Measurements from ENCODE around the gene KAZN.

The KAZN gene

GRCh38 chr1:14872762-14873161, 274.3 kb downstream of the KAZN start:
- DNase-seq = no peak

GRCh38 chr1:14873677-14874076, 275.2 kb downstream of the KAZN start:
- no peak for DNase-seq

GRCh38 chr1:14875524-14876509, 277.3 kb downstream of the KAZN start:
- no peak for DNase-seq

GRCh38 chr1:14876747-14877146, 278.3 kb downstream of the KAZN start:
- no peak for DNase-seq

- no peak for DNase-seq
Observed at GRCh38 chr1:14877224-14877623, 278.7 kb downstream of the KAZN start.

- DNase-seq = no peak
Observed at GRCh38 chr1:14878124-14878523, 279.6 kb downstream of the KAZN start.

GRCh38 chr1:14878951-14879350, 280.5 kb downstream of the KAZN start:
- DNase-seq = no peak

GRCh38 chr1:14880456-14881316, 282.2 kb downstream of the KAZN start:
- no peak for DNase-seq

GRCh38 chr1:14881775-14882672, 283.5 kb downstream of the KAZN start:
- no peak for DNase-seq

- DNase-seq = no peak
Observed at GRCh38 chr1:14884614-14885175, 286.2 kb downstream of the KAZN start.

- no peak for DNase-seq
Observed at GRCh38 chr1:14887044-14887566, 288.6 kb downstream of the KAZN start.

GRCh38 chr1:14887764-14888350, 289.4 kb downstream of the KAZN start:
- no peak for DNase-seq

- no peak for DNase-seq
Observed at GRCh38 chr1:14888374-14888773, 289.9 kb downstream of the KAZN start.

GRCh38 chr1:14889825-14890440, 291.4 kb downstream of the KAZN start:
- no peak for DNase-seq

- no peak for DNase-seq
Observed at GRCh38 chr1:14891991-14892390, 293.5 kb downstream of the KAZN start.

GRCh38 chr1:14894811-14895560, 296.5 kb downstream of the KAZN start:
- no peak for DNase-seq

GRCh38 chr1:14895727-14896126, 297.2 kb downstream of the KAZN start:
- DNase-seq = no peak

- DNase-seq = no peak
Observed at GRCh38 chr1:14896381-14897079, 298.0 kb downstream of the KAZN start.

- DNase-seq = no peak
Observed at GRCh38 chr1:14897080-14897449, 298.6 kb downstream of the KAZN start.

GRCh38 chr1:14897547-14897946, 299.1 kb downstream of the KAZN start:
- DNase-seq = no peak

All from activated CD8-positive, alpha-beta memory T cell treated with anti-CD3 and anti-CD28 coated beads for 24 hours (primary cell).